Activated CD8-positive, alpha-beta T cell treated with anti-CD3 and anti-CD28 coated beads for 36 hours (primary cell): ENCODE data around the gene EFNA1. TPM values are rescaled to one million over a fixed set of nuclear protein-coding genes. Genes with fewer than 3 reads are reported as not detected.

Experiments
- ATAC-seq: fragments of 200-7000 bp; cut with Tn5 transposase; one replicate; pipeline ENCODE4 v1.10.0; 2021; ENCODE audit warnings: mild to moderate bottlenecking, moderate library complexity
- CTCF ChIA-PET: fragments of 350-600 bp; sonication (Branson Sonifier 250); formaldehyde crosslinking; loops from one replicate; lab custom pipeline; 2021; ENCODE audit warnings: antibody characterized with exemption; lab: Charles Lee
- POLR2A ChIA-PET: fragments of 350-600 bp; sonication (Branson Sonifier 250); formaldehyde crosslinking; loops from one replicate; lab custom pipeline; 2021; ENCODE audit warnings: antibody characterized with exemption; lab: Charles Lee
- DNase-seq: peaks from one replicate; pipeline ENCODE4 v3.0.0-alpha.2; 2020
- H3K27ac Mint-ChIP-seq: one replicate; pipeline ENCODE4 v1.8.0; 2021; ENCODE audit warnings: mild to moderate bottlenecking, mixed read lengths
- H3K27me3 Mint-ChIP-seq: one replicate; pipeline ENCODE4 v1.8.0; 2021; ENCODE audit warnings: mixed read lengths
- H3K36me3 Mint-ChIP-seq: one replicate; pipeline ENCODE4 v1.8.0; 2021; ENCODE audit warnings: low read depth, mixed read lengths
- H3K4me1 Mint-ChIP-seq: one replicate; pipeline ENCODE4 v1.8.0; 2021; ENCODE audit warnings: low read depth, mixed read lengths
- H3K4me3 Mint-ChIP-seq: one replicate; pipeline ENCODE4 v1.8.0; 2021; ENCODE audit warnings: mild to moderate bottlenecking, moderate library complexity, mixed read lengths
- H3K9me3 Mint-ChIP-seq: one replicate; pipeline ENCODE4 v1.8.0; 2021; ENCODE audit warnings: mixed read lengths
- CTCF ChIP-seq: fragments of 200-600 bp; IDR thresholded peaks from one replicate; pipeline ENCODE4 v1.8.0; 2022; ENCODE audit warnings: antibody characterized with exemption, mild to moderate bottlenecking
- intact Hi-C: fragments of 100-400 bp; cut with micrococcal nuclease; formaldehyde crosslinking; loops from one replicate; pipeline ENCODE4 v1.10.0; 2022
- total RNA-seq, 2 experiments: library from RNA; stranded (reverse); gene quantifications; one replicate each; pipeline ENCODE4 v1.2.3, GENCODE V29; 2021

The EFNA1 gene
- total RNA-seq, 2 experiments from 2014 or later = 0.59 to 0.60 TPM

GRCh38 chr1:155168456-155169210, 41.0 kb downstream of the EFNA1 start:
- intact Hi-C loops = loop anchor here (5.0 kb wide), 1 partner anchor 61 kb away; no protein-coding TSS in a partner anchor
- DNase-seq (no peak), ATAC-seq (no peak)
- Mint-ChIP-seq H3K27ac (no peak overlapping the region), H3K27me3 (no peaks in the 10 kb centered on the region), H3K4me3 (no peak overlapping the region), H3K9me3 (no peaks in the 10 kb centered on the region), H3K4me1 (peaks cover 32% of the 10 kb centered on the region), H3K36me3 (peaks cover 23% of the 10 kb centered on the region)
- ChIA-PET CTCF (interaction anchor here (0.6 to 13.3 kb wide), 30 partner anchors 8 to 155 kb away, joined by 3 to 312 read pairs (median 6); partner anchors contain the start of genes EFNA4 and SLC50A1), POLR2A (interaction anchor here (0.6 to 2.1 kb wide), 4 partner anchors 77 to 1078 kb away, joined by 3 to 10 read pairs (median 4); partner anchors contain the start of gene CKS1B)
- no peak for TF ChIP-seq CTCF

- H3K36me3 Mint-ChIP-seq = peaks cover 23% of the 10 kb centered on the region
- ATAC-seq = no peak
- no peaks in the 10 kb centered on the region for H3K27me3 Mint-ChIP-seq
- no peak overlapping the region for H3K27ac Mint-ChIP-seq
- no peak for DNase-seq
- no peaks in the 10 kb centered on the region for H3K9me3 Mint-ChIP-seq
- CTCF ChIA-PET = interaction anchor here (0.8 to 13.3 kb wide), 10 partner anchors 24 to 88 kb away, joined by 3 to 312 read pairs (median 5); no protein-coding TSS in a partner anchor
- TF ChIP-seq CTCF = no peak
- H3K4me1 Mint-ChIP-seq = peaks cover 37% of the 10 kb centered on the region
- POLR2A ChIA-PET = interaction anchor here (0.7 to 1.6 kb wide), 3 partner anchors 83 to 195 kb away, joined by 3 to 5 read pairs (median 4); partner anchors contain the start of gene CKS1B
- no peak overlapping the region for H3K4me3 Mint-ChIP-seq
- intact Hi-C loops = loop anchor here (5.0 kb wide), 1 partner anchor 62 kb away; no protein-coding TSS in a partner anchor
Measured at GRCh38 chr1:155169541-155169940, 41.9 kb downstream of the EFNA1 start.

GRCh38 chr1:155170101-155170785, 42.6 kb downstream of the EFNA1 start:
- TF ChIP-seq CTCF = no peak
- peaks cover 43% of the 10 kb centered on the region for H3K4me1 Mint-ChIP-seq
- no peak overlapping the region for H3K27ac Mint-ChIP-seq
- no peaks in the 10 kb centered on the region for H3K9me3 Mint-ChIP-seq
- no peak for DNase-seq
- no peaks in the 10 kb centered on the region for H3K27me3 Mint-ChIP-seq
- ChIA-PET POLR2A (interaction anchor here (0.7 to 0.9 kb wide), 2 partner anchors 36 to 84 kb away, joined by 3 to 4 read pairs; no protein-coding TSS in a partner anchor), CTCF (interaction anchor here (0.6 to 13.3 kb wide), 6 partner anchors 24 to 85 kb away, joined by 3 to 312 read pairs (median 58); no protein-coding TSS in a partner anchor)
- intact Hi-C loops = no loop called here
- no peak for ATAC-seq
- no peak overlapping the region for H3K4me3 Mint-ChIP-seq
- H3K36me3 Mint-ChIP-seq = peaks cover 23% of the 10 kb centered on the region

- POLR2A ChIA-PET = interaction anchor here (0.9 kb wide), 1 partner anchor 36 kb away, joined by 4 read pairs; no protein-coding TSS in a partner anchor
- intact Hi-C loops = no loop called here
- peaks cover 43% of the 10 kb centered on the region for H3K4me1 Mint-ChIP-seq
- ATAC-seq = no peak
- peaks cover 23% of the 10 kb centered on the region for H3K36me3 Mint-ChIP-seq
- H3K9me3 Mint-ChIP-seq = no peaks in the 10 kb centered on the region
- peak overlapping the region; percentile 96 for H3K4me3 Mint-ChIP-seq
- CTCF ChIA-PET = interaction anchor here (0.6 to 13.3 kb wide), 4 partner anchors 23 to 85 kb away, joined by 3 to 312 read pairs (median 125); no protein-coding TSS in a partner anchor
- no peaks in the 10 kb centered on the region for H3K27me3 Mint-ChIP-seq
- no peak for TF ChIP-seq CTCF
- H3K27ac Mint-ChIP-seq = peak overlapping the region; percentile 11
- no peak for DNase-seq
Measured at GRCh38 chr1:155170806-155171205, 43.1 kb downstream of the EFNA1 start.
